MG63 (cell line): ENCODE results near the gene UNC5C. TPM values are rescaled to one million over a fixed set of nuclear protein-coding genes. Genes with fewer than 3 reads are reported as not detected.

ENCODE experiments used
- DNase-seq: peaks from one replicate; pipeline ENCODE4 v3.0.0-alpha.2; 2020
- H3K27me3 ChIP-seq: fragments of 250-450 bp; sonication (Bioruptor Pico); 2 replicates; pipeline ENCODE4 v1.5.1; 2020; ENCODE audit warnings: mild to moderate bottlenecking, moderate library complexity
- H3K36me3 ChIP-seq: fragments of 250-450 bp; sonication (Bioruptor Pico); 2 replicates; pipeline ENCODE4 v1.5.1; 2020; ENCODE audit warnings: mild to moderate bottlenecking, moderate library complexity
- H3K4me3 ChIP-seq: fragments of 250-450 bp; sonication (Bioruptor Pico); 2 replicates; pipeline ENCODE4 v1.5.1; 2020; ENCODE audit warnings: mild to moderate bottlenecking, moderate library complexity
- H3K9me3 ChIP-seq: fragments of 250-450 bp; sonication (Bioruptor Pico); 2 replicates; pipeline ENCODE4 v1.5.1; 2020; ENCODE audit warnings: mild to moderate bottlenecking, moderate library complexity
- total RNA-seq: library from RNA; depleted of rRNA; stranded (reverse); fragments of >200 nt; shearing (Covaris generic); gene quantifications from 2 replicates; pipeline ENCODE4 v1.2.3, GENCODE V29; 2014; ENCODE audit warnings: low replicate concordance

The UNC5C gene
- total RNA-seq, 1 experiment from 2014 or later: not detected

DNA sequence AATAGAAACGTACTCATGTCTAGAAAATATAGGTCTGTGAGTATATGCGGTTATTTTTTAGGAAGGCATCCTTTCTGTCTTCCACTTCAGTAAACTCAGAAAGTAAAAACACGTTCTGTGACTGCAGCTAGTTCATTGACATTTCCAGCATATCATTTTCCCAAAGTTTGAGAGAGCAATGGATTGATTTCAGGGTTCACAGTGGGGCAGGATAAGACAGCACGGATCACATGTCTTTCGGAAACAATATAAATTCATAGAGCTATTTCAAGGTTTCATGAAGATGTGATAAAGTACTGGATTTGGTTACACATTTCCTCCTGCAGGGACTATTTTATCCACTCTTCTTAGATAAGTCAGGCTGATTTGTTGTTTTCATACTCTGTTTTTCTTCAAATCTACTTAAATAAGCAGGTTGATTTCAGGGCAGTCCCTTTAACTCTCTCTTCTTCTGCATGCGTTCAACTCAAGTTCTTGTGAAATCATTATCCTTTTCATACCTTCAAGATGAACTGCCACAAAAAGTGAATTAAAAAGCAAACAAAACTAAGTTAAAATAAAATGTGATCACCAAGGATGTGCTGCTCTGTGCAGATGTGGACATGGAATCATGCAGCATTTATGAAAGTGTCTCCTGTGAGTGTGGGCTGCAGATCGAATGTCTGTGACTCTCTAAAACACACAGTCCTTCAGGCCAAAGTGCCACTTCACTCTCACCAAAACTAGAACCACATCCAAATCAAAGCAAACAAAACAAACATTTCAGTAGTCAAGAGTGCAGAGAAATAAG is 187.7 kb downstream of the UNC5C start:
- Histone ChIP-seq H3K9me3 (no peaks in the 10 kb centered on the region), H3K4me3 (no peak overlapping the region), H3K27me3 (no peaks in the 10 kb centered on the region), H3K36me3 (no peaks in the 10 kb centered on the region)
- no peak for DNase-seq

DNA sequence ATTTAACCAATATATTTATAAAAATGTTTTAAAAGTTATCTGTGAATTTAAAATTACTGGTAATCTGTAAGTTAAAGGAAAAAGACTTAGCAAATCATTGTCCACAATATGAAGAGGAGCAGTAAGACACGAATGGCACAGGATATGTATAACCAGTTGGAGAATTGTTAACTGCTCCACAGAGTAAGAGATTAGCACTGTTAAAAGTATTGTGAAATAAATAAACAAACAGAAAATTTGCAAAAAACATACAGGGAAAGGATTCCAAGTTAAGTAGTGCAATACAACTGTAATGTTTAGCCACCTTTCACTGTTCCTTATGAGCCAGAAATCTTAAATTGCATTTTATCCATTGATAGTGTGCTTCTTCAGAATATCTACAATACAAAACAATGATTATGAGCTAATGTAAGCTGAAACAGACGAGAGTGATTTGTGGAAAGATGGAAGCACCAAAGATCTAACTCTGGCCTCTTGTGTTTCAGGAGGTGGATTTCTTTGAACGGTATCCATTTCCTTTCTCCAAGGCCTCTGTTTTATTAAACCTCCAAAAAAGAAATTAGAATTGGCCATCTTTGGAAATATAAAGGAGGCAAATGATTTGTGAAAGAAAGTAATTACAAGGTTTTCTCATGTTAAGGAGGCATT is 188.4 kb downstream of the UNC5C start:
- Histone ChIP-seq H3K4me3 (no peak overlapping the region), H3K27me3 (no peaks in the 10 kb centered on the region)

GRCh38 chr4:95358421-95358820 is 190.4 kb downstream of the UNC5C start:
- Histone ChIP-seq H3K9me3 (no peaks in the 10 kb centered on the region), H3K4me3 (no peak overlapping the region), H3K36me3 (no peaks in the 10 kb centered on the region), H3K27me3 (no peaks in the 10 kb centered on the region)
- no peak for DNase-seq

More for the DNA sequence above, 188.4 kb downstream of the UNC5C start:
- no peaks in the 10 kb centered on the region for H3K9me3 ChIP-seq
- no peaks in the 10 kb centered on the region for H3K36me3 ChIP-seq
- DNase-seq: no peak

DNA sequence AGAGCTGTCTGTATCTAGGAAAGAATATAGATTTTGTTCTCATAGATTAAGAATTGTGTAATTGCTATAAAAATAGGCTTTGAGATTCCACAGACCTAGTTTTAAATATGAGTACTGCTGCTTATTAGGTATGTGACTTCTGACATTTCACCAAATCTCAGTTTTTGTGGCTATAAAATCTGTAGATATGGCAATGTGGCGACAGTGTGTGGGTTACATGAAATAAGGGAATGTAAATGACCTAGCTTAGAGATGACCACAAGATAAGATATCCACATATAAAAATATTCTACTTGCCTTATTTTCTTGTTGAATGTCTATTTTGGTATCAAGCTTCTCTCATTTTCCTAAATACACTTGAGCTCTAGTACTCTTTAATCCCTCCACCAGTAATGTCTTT is 193.8 kb downstream of the UNC5C start:
- Histone ChIP-seq H3K4me3 (no peak overlapping the region), H3K36me3 (no peaks in the 10 kb centered on the region), H3K27me3 (no peaks in the 10 kb centered on the region), H3K9me3 (no peaks in the 10 kb centered on the region)
- no peak for DNase-seq

GRCh38 chr4:95348418-95348817 is 200.4 kb downstream of the UNC5C start:
- H3K4me3 ChIP-seq: no peak overlapping the region
- no peaks in the 10 kb centered on the region for H3K27me3 ChIP-seq
- no peaks in the 10 kb centered on the region for H3K36me3 ChIP-seq
- no peak for DNase-seq
- no peaks in the 10 kb centered on the region for H3K9me3 ChIP-seq

- no peak for DNase-seq
- no peaks in the 10 kb centered on the region for H3K27me3 ChIP-seq
- no peak overlapping the region for H3K4me3 ChIP-seq
- no peaks in the 10 kb centered on the region for H3K36me3 ChIP-seq
- H3K9me3 ChIP-seq: no peaks in the 10 kb centered on the region
Measured at GRCh38 chr4:95343235-95343634, 205.5 kb downstream of the UNC5C start.

DNA sequence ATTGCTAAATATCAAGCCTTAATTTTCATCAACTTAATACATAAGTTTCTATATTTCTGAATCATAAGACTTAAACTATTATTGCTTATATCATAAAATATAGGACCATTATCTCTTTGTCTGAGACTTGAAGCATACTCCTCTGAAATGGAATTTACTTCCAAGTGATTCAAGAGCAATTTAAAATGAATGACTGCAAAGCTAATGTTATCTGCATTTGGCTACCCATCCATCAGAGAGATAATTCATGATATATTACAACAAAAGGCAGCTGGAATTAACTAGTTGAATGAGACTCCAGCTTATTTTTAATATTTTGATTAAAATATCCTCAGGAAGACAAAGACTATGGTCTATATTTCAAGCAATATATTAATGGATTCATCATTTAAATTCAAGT is 208.6 kb downstream of the UNC5C start:
- H3K9me3 ChIP-seq: no peaks in the 10 kb centered on the region
- no peak overlapping the region for H3K4me3 ChIP-seq
- no peaks in the 10 kb centered on the region for H3K27me3 ChIP-seq
- DNase-seq: no peak
- H3K36me3 ChIP-seq: no peaks in the 10 kb centered on the region

GRCh38 chr4:95325665-95326064 is 223.1 kb downstream of the UNC5C start:
- H3K36me3 ChIP-seq: no peaks in the 10 kb centered on the region
- no peaks in the 10 kb centered on the region for H3K27me3 ChIP-seq
- no peak overlapping the region for H3K4me3 ChIP-seq
- DNase-seq: no peak
- no peaks in the 10 kb centered on the region for H3K9me3 ChIP-seq

- Histone ChIP-seq H3K27me3 (no peaks in the 10 kb centered on the region), H3K4me3 (no peak overlapping the region), H3K36me3 (no peaks in the 10 kb centered on the region), H3K9me3 (no peaks in the 10 kb centered on the region)
- no peak for DNase-seq
Measured at GRCh38 chr4:95319169-95319568, 229.6 kb downstream of the UNC5C start.

- Histone ChIP-seq H3K9me3 (no peaks in the 10 kb centered on the region), H3K36me3 (no peaks in the 10 kb centered on the region), H3K4me3 (no peak overlapping the region), H3K27me3 (no peaks in the 10 kb centered on the region)
- no peak for DNase-seq
Measured at GRCh38 chr4:95318483-95318882, 230.3 kb downstream of the UNC5C start.

DNA sequence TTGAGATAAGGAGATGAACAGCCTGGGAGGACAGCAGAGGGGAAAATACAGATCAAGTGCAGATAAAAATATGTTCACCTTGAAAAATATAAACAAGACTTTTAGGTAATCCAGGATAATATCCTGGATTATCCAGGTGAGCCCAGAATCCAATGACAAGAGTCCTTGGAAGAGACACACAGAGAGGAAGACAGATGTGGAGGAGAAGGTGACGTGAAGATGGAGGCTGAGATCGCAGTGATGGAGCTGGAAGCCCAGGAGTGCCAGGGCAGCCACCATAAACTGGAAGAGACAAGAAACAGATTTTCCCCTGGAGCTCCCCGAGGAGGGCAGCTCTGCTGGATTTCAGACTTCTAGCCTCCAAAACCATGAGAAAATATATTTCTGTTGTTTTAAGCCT is 230.7 kb downstream of the UNC5C start:
- H3K9me3 ChIP-seq: no peaks in the 10 kb centered on the region
- DNase-seq: no peak
- H3K4me3 ChIP-seq: no peak overlapping the region
- H3K27me3 ChIP-seq: no peaks in the 10 kb centered on the region
- no peaks in the 10 kb centered on the region for H3K36me3 ChIP-seq

- Histone ChIP-seq H3K27me3 (no peaks in the 10 kb centered on the region), H3K9me3 (no peaks in the 10 kb centered on the region), H3K36me3 (no peaks in the 10 kb centered on the region), H3K4me3 (no peak overlapping the region)
- DNase-seq: no peak
Measured at GRCh38 chr4:95317085-95317793, 231.5 kb downstream of the UNC5C start.

GRCh38 chr4:95314573-95314972 is 234.2 kb downstream of the UNC5C start:
- DNase-seq: no peak
- Histone ChIP-seq H3K9me3 (no peaks in the 10 kb centered on the region), H3K27me3 (no peaks in the 10 kb centered on the region), H3K36me3 (no peaks in the 10 kb centered on the region), H3K4me3 (no peak overlapping the region)

- Histone ChIP-seq H3K27me3 (no peaks in the 10 kb centered on the region), H3K9me3 (no peaks in the 10 kb centered on the region), H3K4me3 (no peak overlapping the region), H3K36me3 (no peaks in the 10 kb centered on the region)
- DNase-seq: no peak
Measured at GRCh38 chr4:95304898-95305297, 243.9 kb downstream of the UNC5C start.

- no peaks in the 10 kb centered on the region for H3K27me3 ChIP-seq
- no peak for DNase-seq
- H3K36me3 ChIP-seq: no peaks in the 10 kb centered on the region
- no peaks in the 10 kb centered on the region for H3K9me3 ChIP-seq
- H3K4me3 ChIP-seq: no peak overlapping the region
Measured at GRCh38 chr4:95300304-95300703, 248.5 kb downstream of the UNC5C start.

GRCh38 chr4:95296052-95296451 is 252.7 kb downstream of the UNC5C start:
- Histone ChIP-seq H3K27me3 (no peaks in the 10 kb centered on the region), H3K36me3 (no peaks in the 10 kb centered on the region), H3K9me3 (no peaks in the 10 kb centered on the region), H3K4me3 (no peak overlapping the region)
- no peak for DNase-seq

DNA sequence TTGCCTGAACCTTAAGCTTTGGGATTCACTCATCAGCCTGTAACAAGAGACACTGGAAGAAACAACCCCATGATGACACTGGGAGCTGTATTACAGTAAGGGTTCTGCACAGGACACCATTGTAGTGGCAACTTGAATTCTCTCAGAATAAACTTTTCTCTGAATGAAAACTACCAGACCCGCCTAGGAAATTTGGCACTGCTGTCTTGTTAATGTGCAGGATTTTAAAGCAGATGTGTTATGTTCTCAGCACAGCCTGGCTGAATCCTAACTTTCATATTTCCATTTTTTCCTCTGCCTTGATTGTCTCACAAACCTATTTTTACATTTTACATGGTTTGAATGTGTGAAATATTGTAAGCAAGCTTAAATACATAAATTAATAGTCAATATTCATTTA is 253.6 kb downstream of the UNC5C start:
- Histone ChIP-seq H3K4me3 (no peak overlapping the region), H3K27me3 (no peaks in the 10 kb centered on the region), H3K36me3 (no peaks in the 10 kb centered on the region), H3K9me3 (no peaks in the 10 kb centered on the region)
- DNase-seq: no peak

- DNase-seq: no peak
- Histone ChIP-seq H3K9me3 (no peaks in the 10 kb centered on the region), H3K4me3 (no peak overlapping the region), H3K36me3 (no peaks in the 10 kb centered on the region), H3K27me3 (no peaks in the 10 kb centered on the region)
Measured at GRCh38 chr4:95294321-95294720, 254.5 kb downstream of the UNC5C start.
